GM19468 (cell line): ENCODE data around the gene SCAF1.

Experiments used
- ATAC-seq: cut with Tn5 transposase; IDR thresholded peaks from one replicate; pipeline ENCODE4 v1.9.1; 2021; ENCODE audit warnings: mild to moderate bottlenecking, moderate library complexity, moderate number of reproducible peaks; ENCODE audit not compliant: unreplicated experiment; ENCODE audit errors: extremely low read depth

The SCAF1 gene, protein sequence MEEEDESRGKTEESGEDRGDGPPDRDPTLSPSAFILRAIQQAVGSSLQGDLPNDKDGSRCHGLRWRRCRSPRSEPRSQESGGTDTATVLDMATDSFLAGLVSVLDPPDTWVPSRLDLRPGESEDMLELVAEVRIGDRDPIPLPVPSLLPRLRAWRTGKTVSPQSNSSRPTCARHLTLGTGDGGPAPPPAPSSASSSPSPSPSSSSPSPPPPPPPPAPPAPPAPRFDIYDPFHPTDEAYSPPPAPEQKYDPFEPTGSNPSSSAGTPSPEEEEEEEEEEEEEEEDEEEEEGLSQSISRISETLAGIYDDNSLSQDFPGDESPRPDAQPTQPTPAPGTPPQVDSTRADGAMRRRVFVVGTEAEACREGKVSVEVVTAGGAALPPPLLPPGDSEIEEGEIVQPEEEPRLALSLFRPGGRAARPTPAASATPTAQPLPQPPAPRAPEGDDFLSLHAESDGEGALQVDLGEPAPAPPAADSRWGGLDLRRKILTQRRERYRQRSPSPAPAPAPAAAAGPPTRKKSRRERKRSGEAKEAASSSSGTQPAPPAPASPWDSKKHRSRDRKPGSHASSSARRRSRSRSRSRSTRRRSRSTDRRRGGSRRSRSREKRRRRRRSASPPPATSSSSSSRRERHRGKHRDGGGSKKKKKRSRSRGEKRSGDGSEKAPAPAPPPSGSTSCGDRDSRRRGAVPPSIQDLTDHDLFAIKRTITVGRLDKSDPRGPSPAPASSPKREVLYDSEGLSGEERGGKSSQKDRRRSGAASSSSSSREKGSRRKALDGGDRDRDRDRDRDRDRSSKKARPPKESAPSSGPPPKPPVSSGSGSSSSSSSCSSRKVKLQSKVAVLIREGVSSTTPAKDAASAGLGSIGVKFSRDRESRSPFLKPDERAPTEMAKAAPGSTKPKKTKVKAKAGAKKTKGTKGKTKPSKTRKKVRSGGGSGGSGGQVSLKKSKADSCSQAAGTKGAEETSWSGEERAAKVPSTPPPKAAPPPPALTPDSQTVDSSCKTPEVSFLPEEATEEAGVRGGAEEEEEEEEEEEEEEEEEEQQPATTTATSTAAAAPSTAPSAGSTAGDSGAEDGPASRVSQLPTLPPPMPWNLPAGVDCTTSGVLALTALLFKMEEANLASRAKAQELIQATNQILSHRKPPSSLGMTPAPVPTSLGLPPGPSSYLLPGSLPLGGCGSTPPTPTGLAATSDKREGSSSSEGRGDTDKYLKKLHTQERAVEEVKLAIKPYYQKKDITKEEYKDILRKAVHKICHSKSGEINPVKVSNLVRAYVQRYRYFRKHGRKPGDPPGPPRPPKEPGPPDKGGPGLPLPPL

DNA sequence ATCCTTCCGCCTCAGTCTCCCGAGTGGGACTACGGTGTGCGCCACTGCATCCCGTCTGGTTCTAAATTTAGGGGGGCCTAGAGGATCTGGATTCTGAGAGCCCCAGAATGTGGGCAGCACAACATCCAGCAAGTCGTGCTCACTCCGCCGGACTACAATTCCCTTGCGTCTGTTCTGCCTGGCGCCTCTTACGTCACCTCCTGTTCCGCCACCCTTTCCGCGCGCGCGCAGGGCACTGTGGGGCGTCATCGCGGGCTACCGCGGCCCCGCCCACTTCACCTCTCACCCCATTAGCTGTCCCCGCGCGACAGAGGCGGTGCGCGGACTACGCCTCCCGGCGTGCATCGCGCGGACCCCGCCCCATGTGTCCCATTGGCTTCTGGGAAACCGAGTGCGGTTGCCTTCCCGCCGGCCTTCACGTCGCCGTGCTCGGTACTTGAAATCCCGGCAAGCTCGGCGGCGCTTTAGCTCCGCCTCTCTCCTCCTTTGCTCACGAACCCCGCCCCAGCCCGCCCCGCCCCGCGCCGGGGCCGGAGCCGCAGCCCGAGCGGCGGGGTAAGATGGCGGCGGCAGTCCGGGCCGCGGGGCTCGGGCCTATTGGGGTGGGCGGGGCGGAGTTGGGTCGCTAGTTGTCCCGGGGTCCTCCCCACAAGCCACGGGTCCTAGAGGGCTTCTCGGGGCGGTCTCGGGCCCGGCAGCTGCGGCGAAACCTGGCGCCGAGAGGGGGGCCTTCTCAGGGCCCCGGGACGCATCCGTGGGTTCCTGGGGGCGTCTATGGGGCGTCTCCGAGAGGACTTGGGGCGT lies at the start of gene SCAF1:
SCAF1 (plus strand) TSS at position 522 of the 804 bp plus-strand sequence. CDS start 2,818 bp downstream, outside the sequence.
- ATAC-seq = peak; percentile 47

GRCh38 chr19:49592486-49593232 lies 49.4 kb upstream of the SCAF1 start:
- ATAC-seq = no peak

DNA sequence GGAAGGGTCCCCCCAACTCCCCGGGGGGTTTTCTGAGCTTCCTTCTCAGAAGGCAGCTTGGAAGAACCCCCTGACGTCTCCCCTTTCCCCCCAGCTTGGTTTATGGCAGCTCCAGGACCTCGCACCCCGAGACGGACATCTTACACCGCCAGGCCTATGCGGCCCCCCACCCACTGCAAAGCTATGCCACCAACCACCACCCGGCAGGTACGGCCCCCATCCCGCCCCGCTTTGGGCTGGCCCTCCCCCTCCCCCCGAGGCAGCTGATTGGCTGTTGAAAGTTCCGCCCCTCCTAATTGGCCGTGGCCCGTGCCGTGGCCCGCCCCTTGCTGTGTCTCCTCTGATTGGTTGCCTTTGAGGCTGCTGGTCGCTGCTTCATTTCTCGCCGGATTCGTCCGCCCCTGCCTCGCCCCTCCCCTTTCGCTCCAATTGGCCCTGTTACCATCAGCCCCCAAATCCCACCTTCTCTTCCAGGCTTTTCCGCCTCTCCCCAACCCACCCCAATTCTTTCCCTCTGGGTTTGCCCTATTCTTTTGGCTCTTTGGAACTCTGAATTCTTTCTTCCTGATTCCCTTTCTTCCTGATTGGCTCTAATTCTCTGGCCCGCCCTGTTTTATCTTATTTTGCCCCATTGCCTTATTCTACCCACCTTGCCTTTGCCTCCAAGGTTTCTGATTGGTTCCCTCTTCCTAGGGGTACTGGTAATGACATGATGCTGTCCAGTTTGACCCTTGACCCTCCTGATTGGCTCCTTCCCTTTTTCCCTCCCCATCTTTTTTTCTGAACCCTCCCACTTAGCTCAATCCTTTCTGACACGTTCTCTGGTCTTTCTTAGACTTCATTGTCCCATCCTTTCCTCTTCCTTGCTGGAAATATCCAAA lies 48.5 kb upstream of the SCAF1 start:
- ATAC-seq = no peak

GRCh38 chr19:49594157-49594992 lies 47.6 kb upstream of the SCAF1 start:
- no peak for ATAC-seq

DNA sequence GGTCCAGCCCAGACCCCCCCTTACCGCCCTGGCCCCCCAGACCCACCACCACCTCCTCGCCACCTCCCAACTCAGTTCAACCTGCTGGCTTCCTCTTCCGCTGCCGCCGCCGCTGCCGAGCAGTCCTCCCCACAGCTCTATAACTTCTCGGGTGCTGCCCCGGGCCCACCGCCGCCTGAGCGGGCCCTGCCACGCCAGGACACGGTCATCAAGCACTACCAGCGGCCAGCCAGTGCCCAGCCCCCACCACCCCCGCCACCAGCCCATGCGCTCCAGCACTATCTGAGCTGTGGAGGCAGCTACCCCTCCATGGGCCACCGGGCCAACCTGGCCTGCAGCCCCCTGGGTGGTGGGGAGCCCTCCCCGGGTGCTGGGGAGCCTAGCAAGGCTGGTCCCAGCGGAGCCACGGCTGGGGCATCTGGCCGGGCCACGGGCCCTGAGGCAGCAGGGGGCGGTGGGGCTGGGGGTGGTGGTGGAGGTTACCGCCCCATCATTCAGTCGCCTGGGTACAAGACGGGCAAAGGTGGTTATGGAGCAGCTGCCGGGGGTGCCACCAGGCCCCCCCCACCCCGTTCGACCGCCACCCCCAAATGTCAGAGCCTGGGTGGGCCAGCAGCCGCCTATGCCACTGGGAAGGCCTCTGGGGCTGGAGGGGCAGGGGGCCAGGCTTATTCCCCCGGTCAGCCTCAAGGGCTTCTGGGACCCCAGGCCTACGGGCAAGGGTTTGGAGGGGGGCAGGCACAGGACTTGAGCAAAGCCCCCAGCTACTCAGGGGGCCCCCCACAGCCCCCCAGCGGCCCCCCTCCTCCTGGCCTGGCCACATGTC lies 46.8 kb upstream of the SCAF1 start:
- no peak for ATAC-seq

GRCh38 chr19:49595819-49596404 lies 46.1 kb upstream of the SCAF1 start:
- no peak for ATAC-seq

DNA sequence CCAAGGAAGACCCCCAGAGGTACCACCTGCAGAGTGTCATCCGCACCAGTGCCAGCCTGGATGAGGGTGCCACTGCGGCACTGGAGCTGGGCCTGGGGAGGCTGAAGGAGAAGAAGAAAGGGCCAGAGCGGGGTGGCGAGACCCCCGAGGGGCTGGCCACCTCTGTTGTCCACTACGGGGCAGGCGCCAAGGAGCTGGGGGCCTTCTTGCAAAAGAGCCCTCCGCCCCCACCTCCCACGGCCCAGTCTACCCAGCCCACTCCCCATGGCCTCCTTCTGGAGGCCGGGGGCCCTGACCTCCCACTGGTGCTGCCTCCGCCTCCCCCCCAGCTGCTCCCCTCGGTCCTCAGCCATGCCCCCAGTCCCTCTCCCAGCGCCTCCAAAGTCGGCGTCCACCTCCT lies 45.6 kb upstream of the SCAF1 start:
- ATAC-seq = no peak

DNA sequence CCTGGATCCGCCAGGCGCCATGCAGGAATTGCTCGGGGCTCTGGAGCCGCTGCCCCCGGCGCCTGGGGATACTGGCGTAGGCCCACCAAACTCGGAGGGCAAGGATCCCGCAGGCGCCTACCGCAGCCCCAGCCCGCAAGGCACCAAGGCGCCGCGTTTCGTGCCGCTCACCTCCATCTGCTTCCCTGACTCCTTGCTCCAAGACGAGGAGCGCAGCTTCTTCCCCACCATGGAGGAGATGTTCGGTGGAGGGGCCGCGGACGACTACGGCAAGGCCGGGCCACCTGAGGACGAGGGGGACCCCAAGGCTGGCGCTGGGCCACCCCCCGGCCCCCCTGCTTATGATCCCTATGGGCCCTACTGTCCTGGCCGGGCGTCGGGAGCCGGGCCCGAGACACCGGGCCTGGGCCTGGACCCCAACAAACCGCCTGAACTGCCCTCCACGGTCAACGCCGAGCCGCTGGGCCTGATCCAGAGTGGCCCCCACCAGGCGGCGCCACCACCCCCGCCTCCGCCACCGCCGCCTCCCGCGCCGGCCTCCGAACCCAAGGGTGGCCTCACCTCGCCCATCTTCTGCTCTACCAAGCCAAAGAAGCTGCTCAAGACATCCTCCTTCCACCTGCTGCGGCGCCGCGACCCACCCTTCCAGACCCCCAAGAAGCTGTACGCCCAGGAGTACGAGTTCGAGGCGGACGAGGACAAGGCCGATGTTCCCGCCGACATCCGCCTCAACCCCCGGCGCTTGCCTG lies 44.9 kb upstream of the SCAF1 start:
- ATAC-seq = no peak

DNA sequence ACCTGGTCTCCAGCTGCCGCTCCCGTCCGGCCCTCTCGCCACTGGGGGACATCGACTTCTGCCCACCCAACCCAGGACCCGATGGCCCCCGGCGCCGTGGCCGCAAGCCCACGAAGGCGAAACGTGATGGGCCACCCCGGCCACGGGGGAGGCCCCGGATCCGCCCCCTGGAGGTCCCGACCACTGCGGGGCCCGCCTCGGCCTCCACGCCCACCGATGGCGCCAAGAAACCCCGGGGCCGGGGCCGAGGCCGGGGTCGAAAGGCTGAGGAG lies 44.4 kb upstream of the SCAF1 start:
- no peak for ATAC-seq

DNA sequence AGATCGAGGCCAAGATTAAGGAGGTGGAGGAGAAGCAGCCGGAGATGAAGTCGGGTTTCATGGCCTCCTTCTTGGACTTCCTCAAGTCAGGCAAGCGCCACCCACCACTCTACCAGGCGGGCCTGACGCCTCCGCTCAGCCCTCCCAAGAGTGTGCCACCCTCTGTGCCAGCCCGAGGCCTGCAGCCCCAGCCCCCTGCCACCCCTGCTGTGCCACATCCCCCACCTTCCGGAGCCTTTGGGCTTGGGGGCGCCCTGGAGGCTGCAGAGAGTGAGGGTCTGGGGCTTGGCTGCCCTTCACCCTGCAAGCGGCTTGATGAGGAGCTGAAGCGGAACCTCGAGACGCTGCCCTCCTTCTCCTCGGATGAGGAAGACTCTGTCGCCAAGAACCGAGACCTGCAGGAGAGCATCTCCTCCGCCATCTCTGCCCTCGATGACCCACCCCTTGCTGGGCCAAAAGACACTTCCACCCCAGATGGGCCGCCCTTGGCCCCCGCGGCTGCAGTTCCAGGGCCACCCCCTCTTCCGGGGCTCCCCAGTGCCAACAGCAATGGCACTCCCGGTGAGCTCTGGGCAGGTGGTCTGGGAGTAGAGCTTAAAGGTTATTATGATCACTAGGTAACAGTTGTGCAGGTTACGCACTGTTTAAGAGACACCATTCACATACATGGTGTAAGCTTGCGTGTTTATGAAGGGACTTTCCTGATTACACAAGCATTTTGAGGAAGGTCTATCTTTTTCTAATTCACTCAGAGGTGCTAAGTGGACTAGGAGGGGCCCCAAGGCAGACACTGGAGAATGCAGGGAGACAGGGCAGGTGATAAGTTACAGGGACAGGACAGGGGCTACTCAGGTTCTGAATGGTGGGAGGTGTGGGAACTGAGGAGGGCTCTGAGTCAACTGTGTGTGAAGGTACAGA lies 42.4 kb upstream of the SCAF1 start:
- ATAC-seq = no peak

DNA sequence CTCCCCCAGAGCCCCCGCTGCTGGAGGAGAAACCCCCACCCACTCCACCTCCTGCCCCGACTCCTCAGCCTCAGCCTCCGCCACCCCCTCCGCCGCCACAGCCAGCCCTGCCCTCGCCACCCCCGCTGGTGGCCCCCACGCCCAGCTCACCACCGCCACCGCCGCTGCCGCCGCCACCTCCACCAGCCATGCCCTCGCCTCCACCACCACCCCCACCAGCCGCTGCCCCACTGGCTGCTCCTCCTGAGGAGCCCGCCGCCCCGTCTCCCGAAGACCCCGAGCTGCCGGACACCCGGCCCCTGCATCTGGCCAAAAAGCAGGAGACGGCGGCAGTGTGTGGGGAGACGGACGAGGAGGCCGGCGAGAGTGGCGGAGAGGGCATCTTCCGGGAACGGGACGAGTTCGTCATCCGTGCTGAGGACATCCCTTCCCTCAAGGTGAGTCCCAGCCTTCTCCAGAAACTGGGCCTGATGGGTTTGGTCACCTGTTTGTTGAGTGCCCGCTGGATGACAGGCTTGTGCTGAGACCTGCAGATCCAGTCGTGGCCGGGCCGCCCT lies 40.4 kb upstream of the SCAF1 start:
- no peak for ATAC-seq

- no peak for ATAC-seq
Observed at GRCh38 chr19:49602806-49603205, 39.2 kb upstream of the SCAF1 start.

- no peak for ATAC-seq
Observed at GRCh38 chr19:49605605-49606004, 36.4 kb upstream of the SCAF1 start.

DNA sequence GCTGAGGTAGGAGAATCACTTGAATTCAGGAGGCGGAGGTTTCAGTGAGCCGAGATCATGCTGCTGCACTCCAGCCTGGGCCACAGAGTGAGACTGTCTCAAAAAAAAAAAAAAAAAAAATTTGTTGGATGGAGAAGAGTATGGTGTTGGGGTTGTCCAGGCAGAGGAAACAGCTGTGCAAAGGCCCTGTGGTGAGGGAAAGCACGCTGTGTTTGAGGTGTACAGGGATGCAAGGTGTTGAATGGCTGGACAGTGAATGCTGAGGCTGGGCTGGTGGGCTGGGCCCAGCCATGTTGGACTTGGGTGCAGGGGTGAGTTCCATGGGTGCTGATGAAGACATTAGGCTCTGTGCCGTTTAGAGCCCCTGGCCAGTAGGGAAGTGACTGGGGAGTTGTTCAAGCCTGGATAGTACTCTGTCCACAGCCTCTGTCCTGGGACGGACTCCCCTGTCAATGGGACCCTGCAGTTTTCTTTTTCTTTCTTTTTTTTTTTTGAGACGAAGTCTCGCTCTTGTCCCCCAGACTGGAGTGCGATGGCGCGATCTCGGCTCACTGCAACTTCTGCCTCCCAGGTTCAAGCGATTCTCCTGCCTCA lies 32.4 kb upstream of the SCAF1 start:
- ATAC-seq = no peak
